Keratinocyte (primary cell): ENCODE measurements around the gene ANKRD18A. TPM values are rescaled to one million over a fixed set of nuclear protein-coding genes. Genes with fewer than 3 reads are reported as not detected.

ENCODE experiments used
- DNase-seq: peaks from one replicate; pipeline ENCODE4 v3.0.0-alpha.2; 2011; ENCODE audit warnings: low read depth, missing footprints, low spot score
- FAIRE-seq: peaks from 2 replicates; lab custom pipeline; 2011; peaks lifted over from hg19 to GRCh38; lab: Jason Lieb, UNC
- H2AFZ ChIP-seq: 2 replicates; pipeline ENCODE4 v1.6.0; 2012; ENCODE audit warnings: low read length, control low read depth, inconsistent platforms; ENCODE audit not compliant: control insufficient read depth
- H3K27ac ChIP-seq: 2 replicates; pipeline ENCODE4 v1.5.1; 2011; ENCODE audit warnings: low read length; ENCODE audit not compliant: control insufficient read depth, insufficient read depth
- H3K27me3 ChIP-seq: 3 replicates; pipeline ENCODE4 v1.6.0; 2011; ENCODE audit warnings: low read length; ENCODE audit not compliant: control insufficient read depth, insufficient read depth; ENCODE audit errors: extremely low read depth
- H3K36me3 ChIP-seq, 2 experiments: 2 replicates in 1 of 2; 3 replicates in 1 of 2; pipeline ENCODE4 v1.5.1; 2011; ENCODE audit warnings: low read length in 2 of 2, mild to moderate bottlenecking in 1 of 2; ENCODE audit not compliant: control insufficient read depth in 2 of 2, insufficient read depth in 2 of 2; ENCODE audit errors: extremely low read depth in 1 of 2
- H3K4me1 ChIP-seq: 3 replicates; pipeline ENCODE4 v1.5.1; 2011; ENCODE audit warnings: low read length; ENCODE audit not compliant: control insufficient read depth, insufficient read depth; ENCODE audit errors: extremely low read depth
- H3K4me2 ChIP-seq: 3 replicates; pipeline ENCODE4 v1.6.0; 2011; ENCODE audit warnings: low read depth, low read length; ENCODE audit not compliant: control insufficient read depth, insufficient read depth; ENCODE audit errors: extremely low read depth
- H3K4me3 ChIP-seq, 3 experiments: fragments of 200-600 bp in 1 of 3; sonication (generic) in 1 of 3; 2 replicates in 2 of 3; 3 replicates in 1 of 3; pipeline ENCODE4 v1.5.1; 2011 to 2016; ENCODE audit warnings: low read length in 3 of 3, mild to moderate bottlenecking in 3 of 3, control low read depth in 2 of 3, inconsistent platforms in 1 of 3, low read depth in 1 of 3, mixed read lengths in 1 of 3, mixed run types in 1 of 3, moderate library complexity in 1 of 3; ENCODE audit not compliant: control insufficient read depth in 2 of 3, insufficient read depth in 2 of 3; ENCODE audit errors: extremely low read depth in 1 of 3
- H3K79me2 ChIP-seq: 2 replicates; pipeline ENCODE4 v1.6.0; 2012; ENCODE audit warnings: low read length; ENCODE audit not compliant: control insufficient read depth, insufficient read depth
- H3K9ac ChIP-seq: 3 replicates; pipeline ENCODE4 v1.6.0; 2011; ENCODE audit warnings: low read length; ENCODE audit not compliant: control insufficient read depth, insufficient read depth; ENCODE audit errors: extremely low read depth
- H3K9me1 ChIP-seq: 3 replicates; pipeline ENCODE4 v1.6.0; 2011; ENCODE audit warnings: low read length; ENCODE audit not compliant: control insufficient read depth, insufficient read depth; ENCODE audit errors: extremely low read depth
- H3K9me3 ChIP-seq: 2 replicates; pipeline ENCODE4 v1.5.1; 2012; ENCODE audit warnings: low read depth, low read length; ENCODE audit not compliant: control insufficient read depth
- H4K20me1 ChIP-seq: 3 replicates; pipeline ENCODE4 v1.6.0; 2011; ENCODE audit warnings: low read length; ENCODE audit not compliant: control insufficient read depth, insufficient read depth; ENCODE audit errors: extremely low read depth
- EZH2 ChIP-seq: IDR thresholded peaks from one replicate; pipeline ENCODE4 v1.6.1; 2012; ENCODE audit warnings: inconsistent platforms, mild to moderate bottlenecking, low read length, moderate library complexity
- dilution Hi-C: fragments of 300-500 bp; cut with MboI; formaldehyde crosslinking; loops from one replicate; pipeline ENCODE4 v1.7.0; 2020; ENCODE audit warnings: low sequenced_read_pairs; ENCODE audit not compliant: extremely low pct_ligation_motif_present
- polyA plus RNA-seq, 5 experiments: library from polyadenylated mRNA; depleted of rRNA in 3 of 5; stranded (reverse) in 3 of 5; stranded (forward) in 1 of 5; unstranded in 1 of 5; fragments of >200 nt; gene quantifications; 1 replicate in 1 of 5; 2 replicates in 3 of 5; 3 replicates in 1 of 5; pipeline versions ENCODE4 v1.2.1 to v1.2.3, GENCODE V29; 2011 to 2012; ENCODE audit warnings: missing spikeins in 2 of 5, low read depth in 1 of 5, low replicate concordance in 1 of 5
- TF ChIP-seq, protein P1 (sequence below), 3 experiments: IDR thresholded peaks in 1 of 3; conservative IDR thresholded peaks in 1 of 3; optimal IDR thresholded peaks in 1 of 3; 2 replicates in 2 of 3; 3 replicates in 1 of 3; pipeline versions ENCODE3 to v1.5.1; 2011; ENCODE audit warnings: low read length in 3 of 3, mild to moderate bottlenecking in 3 of 3, moderate library complexity in 2 of 3, control low read depth in 1 of 3, inconsistent platforms in 1 of 3; ENCODE audit not compliant: insufficient read depth in 2 of 3; ENCODE audit errors: extremely low read depth in 1 of 3

ANKRD18A gene
- polyA plus RNA-seq, 1 donor (not counting 4 experiments of a cell fraction or from before 2014, with no cell fraction given): 4.5 TPM

DNA sequence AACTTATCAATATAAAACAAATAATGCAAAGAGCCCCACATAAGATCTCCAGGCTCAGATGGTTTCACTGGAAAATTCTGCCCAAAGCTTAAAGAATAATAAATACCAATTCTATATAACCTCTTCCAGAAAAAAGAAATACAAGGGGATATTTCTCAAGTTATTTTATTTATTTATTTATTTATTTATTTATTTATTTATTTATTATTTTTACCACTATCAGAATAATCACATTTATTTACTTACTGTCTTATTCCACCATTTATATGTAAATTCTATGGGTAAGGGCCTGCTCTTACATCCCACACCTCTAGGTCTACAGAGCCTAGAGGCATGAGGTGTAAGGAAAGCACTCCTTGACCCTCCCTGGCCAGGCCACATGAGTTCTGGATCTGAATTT lies 91.1 kb downstream of the ANKRD18A start:
- Histone ChIP-seq H3K9me3 (no peaks in the 10 kb centered on the region), H2AFZ (no peak overlapping the region), H4K20me1 (no peaks in the 10 kb centered on the region), H3K4me3 (no peak overlapping the region), H3K27me3 (no peaks in the 10 kb centered on the region), H3K4me1 (no peaks in the 10 kb centered on the region), H3K9ac (no peak overlapping the region), H3K27ac (no peak overlapping the region), H3K36me3 (no peaks in the 10 kb centered on the region), H3K9me1 (no peaks in the 10 kb centered on the region), H3K4me2 (no peak overlapping the region), H3K79me2 (no peaks in the 10 kb centered on the region)
- dilution Hi-C loops: no loop called here
- DNase-seq (no peak), FAIRE-seq (no peak)
- TF ChIP-seq, protein P1, sequence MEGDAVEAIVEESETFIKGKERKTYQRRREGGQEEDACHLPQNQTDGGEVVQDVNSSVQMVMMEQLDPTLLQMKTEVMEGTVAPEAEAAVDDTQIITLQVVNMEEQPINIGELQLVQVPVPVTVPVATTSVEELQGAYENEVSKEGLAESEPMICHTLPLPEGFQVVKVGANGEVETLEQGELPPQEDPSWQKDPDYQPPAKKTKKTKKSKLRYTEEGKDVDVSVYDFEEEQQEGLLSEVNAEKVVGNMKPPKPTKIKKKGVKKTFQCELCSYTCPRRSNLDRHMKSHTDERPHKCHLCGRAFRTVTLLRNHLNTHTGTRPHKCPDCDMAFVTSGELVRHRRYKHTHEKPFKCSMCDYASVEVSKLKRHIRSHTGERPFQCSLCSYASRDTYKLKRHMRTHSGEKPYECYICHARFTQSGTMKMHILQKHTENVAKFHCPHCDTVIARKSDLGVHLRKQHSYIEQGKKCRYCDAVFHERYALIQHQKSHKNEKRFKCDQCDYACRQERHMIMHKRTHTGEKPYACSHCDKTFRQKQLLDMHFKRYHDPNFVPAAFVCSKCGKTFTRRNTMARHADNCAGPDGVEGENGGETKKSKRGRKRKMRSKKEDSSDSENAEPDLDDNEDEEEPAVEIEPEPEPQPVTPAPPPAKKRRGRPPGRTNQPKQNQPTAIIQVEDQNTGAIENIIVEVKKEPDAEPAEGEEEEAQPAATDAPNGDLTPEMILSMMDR (optimal IDR thresholded peaks at IDR 0.05 in 1 of 3, IDR thresholded peaks at IDR 0.05 in 1 of 3, conservative IDR thresholded peaks at IDR 0.05 in 1 of 3; ENCODE audit: extremely low read depth in 1 of 3, insufficient read depth in 2 of 3, low read length in 3 of 3): no peak
- no peak for TF ChIP-seq EZH2

GRCh38 chr9:38527503-38527902 lies 92.9 kb downstream of the ANKRD18A start:
- no peak for FAIRE-seq
- Histone ChIP-seq H3K4me1 (no peaks in the 10 kb centered on the region), H3K4me3 (no peak overlapping the region), H3K36me3 (no peaks in the 10 kb centered on the region), H3K9me1 (no peaks in the 10 kb centered on the region), H4K20me1 (no peaks in the 10 kb centered on the region), H3K27me3 (no peaks in the 10 kb centered on the region), H3K9me3 (no peaks in the 10 kb centered on the region), H3K79me2 (no peaks in the 10 kb centered on the region), H3K27ac (no peak overlapping the region), H2AFZ (no peak overlapping the region), H3K9ac (no peak overlapping the region), H3K4me2 (no peak overlapping the region)
- no peak for DNase-seq
- TF ChIP-seq, protein P1 (optimal IDR thresholded peaks at IDR 0.05 in 1 of 3, IDR thresholded peaks at IDR 0.05 in 1 of 3, conservative IDR thresholded peaks at IDR 0.05 in 1 of 3; ENCODE audit: extremely low read depth in 1 of 3, insufficient read depth in 2 of 3, low read length in 3 of 3): no peak
- no peak for TF ChIP-seq EZH2
- dilution Hi-C loops: no loop called here
